Measurements from ENCODE around the gene ACSS3.
"Not testable (repeated sequence)": the region's sequence is repeated elsewhere in the genome, so short reads cannot be mapped to it uniquely, and the experiment has no call there.

Gene ACSS3

GRCh38 chr12:81094718-81095360, 17.0 kb downstream of the ACSS3 start:
- DNase-seq (ENCODE audit: low read depth) = no peak

- no peak for DNase-seq (ENCODE audit: low read depth)
Measured at GRCh38 chr12:81095501-81096232, 17.8 kb downstream of the ACSS3 start.

- no peak for DNase-seq (ENCODE audit: low read depth)
Measured at GRCh38 chr12:81105687-81106086, 27.8 kb downstream of the ACSS3 start.

GRCh38 chr12:81114226-81114625, 36.3 kb downstream of the ACSS3 start:
- DNase-seq (ENCODE audit: low read depth) = no peak

- not testable (repeated sequence) for DNase-seq (ENCODE audit: low read depth)
Measured at GRCh38 chr12:81119069-81119468, 41.2 kb downstream of the ACSS3 start.

GRCh38 chr12:81120961-81121360, 43.1 kb downstream of the ACSS3 start:
- DNase-seq (ENCODE audit: low read depth) = no peak

GRCh38 chr12:81123611-81124010, 45.7 kb downstream of the ACSS3 start:
- DNase-seq (ENCODE audit: low read depth) = no peak

GRCh38 chr12:81125691-81126090, 47.8 kb downstream of the ACSS3 start:
- DNase-seq (ENCODE audit: low read depth) = no peak

- no peak for DNase-seq (ENCODE audit: low read depth)
Measured at GRCh38 chr12:81128930-81129554, 51.2 kb downstream of the ACSS3 start.

GRCh38 chr12:81136519-81136918, 58.6 kb downstream of the ACSS3 start:
- DNase-seq (ENCODE audit: low read depth) = no peak

- DNase-seq (ENCODE audit: low read depth) = no peak
Measured at GRCh38 chr12:81137801-81138200, 59.9 kb downstream of the ACSS3 start.

GRCh38 chr12:81141217-81141616, 63.3 kb downstream of the ACSS3 start:
- DNase-seq (ENCODE audit: low read depth) = no peak

- DNase-seq (ENCODE audit: low read depth) = no peak
Measured at GRCh38 chr12:81143057-81143456, 65.2 kb downstream of the ACSS3 start.

GRCh38 chr12:81146228-81147225, 68.6 kb downstream of the ACSS3 start:
- DNase-seq (ENCODE audit: low read depth) = no peak

GRCh38 chr12:81147292-81147919, 69.5 kb downstream of the ACSS3 start:
- no peak for DNase-seq (ENCODE audit: low read depth)

- no peak for DNase-seq (ENCODE audit: low read depth)
Measured at GRCh38 chr12:81150382-81150781, 72.5 kb downstream of the ACSS3 start.

- DNase-seq (ENCODE audit: low read depth) = no peak
Measured at GRCh38 chr12:81159856-81160255, 82.0 kb downstream of the ACSS3 start.

- DNase-seq (ENCODE audit: low read depth) = no peak
Measured at GRCh38 chr12:81161680-81162079, 83.8 kb downstream of the ACSS3 start.

GRCh38 chr12:81162391-81163136, 84.7 kb downstream of the ACSS3 start:
- DNase-seq (ENCODE audit: low read depth) = no peak

GRCh38 chr12:81164827-81165226, 86.9 kb downstream of the ACSS3 start:
- DNase-seq (ENCODE audit: low read depth) = no peak

- DNase-seq (ENCODE audit: low read depth) = no peak
Measured at GRCh38 chr12:81166790-81167189, 88.9 kb downstream of the ACSS3 start.

Measured in stimulated activated CD8-positive, alpha-beta memory T cell treated with anti-CD3 and anti-CD28 coated beads, Interleukin-12 subunit alpha, Interleukin-12 subunit beta, amount 100 ng/mL, for 4 hours (primary cell).